Testis (tissue), 2 donors: ENCODE results near the gene BIN1.

Experiments used
- CTCF ChIP-seq, 3 experiments: fragments of 450-650 bp in 2 of 3; fragments of 200-600 bp in 1 of 3; sonication (generic) in 1 of 3; IDR thresholded peaks; one replicate each; pipeline ENCODE4 v1.5.1; 2016 to 2019; ENCODE audit warnings: antibody characterized with exemption in 3 of 3, mild to moderate bottlenecking in 2 of 3, moderate library complexity in 1 of 3
- POLR2A ChIP-seq: fragments of 450-650 bp; IDR thresholded peaks from one replicate; pipeline ENCODE4 v1.6.1; 2017; ENCODE audit warnings: antibody characterized with exemption, mild to moderate bottlenecking, moderate library complexity

- TF ChIP-seq POLR2A (no peak), CTCF (IDR thresholded peaks at IDR 0.05) (no peak)
Observed at GRCh38 chr2:127104166-127104660, 2.7 kb downstream of the BIN1 start.
